Adrenal gland (tissue), 12 donors: ENCODE data around the gene CCDC192. TPM values are rescaled to one million over a fixed set of nuclear protein-coding genes. Genes with fewer than 3 reads are reported as not detected.

Experiments
- DNase-seq, 7 donors: peaks; one replicate each; pipeline ENCODE4 v3.0.0-alpha.2; 2019 to 2020
- H3K27ac ChIP-seq, 5 donors: fragments of 200-600 bp; sonication (generic) in 4 of 5; 1 replicate in 3 of 5; 2 replicates in 2 of 5; pipeline versions ENCODE4 v1.5.1 to v1.8.0; 2016 to 2020; ENCODE audit warnings: mild to moderate bottlenecking in 1 of 5
- H3K27me3 ChIP-seq: fragments of 200-600 bp; 2 replicates; pipeline ENCODE4 v1.8.0; 2021
- H3K36me3 ChIP-seq, 2 donors: fragments of 200-600 bp; replicated peaks in 1 of 2; 1 replicate in 1 of 2; 2 replicates in 1 of 2; pipeline versions ENCODE4 v1.5.1 to v1.8.0; 2018 to 2022
- H3K4me1 ChIP-seq, 2 donors: fragments of 200-600 bp; replicated peaks in 1 of 2; 1 replicate in 1 of 2; 2 replicates in 1 of 2; pipeline versions ENCODE4 v1.5.1 to v1.8.0; 2018 to 2021
- H3K4me3 ChIP-seq, 4 donors: fragments of 200-600 bp; sonication (generic) in 3 of 4; one replicate each; pipeline ENCODE4 v1.5.1; 2016 to 2018
- H3K9me3 ChIP-seq, 3 donors: fragments of 200-600 bp; sonication (generic) in 1 of 3; replicated peaks in 1 of 3; 1 replicate in 2 of 3; 2 replicates in 1 of 3; pipeline versions ENCODE4 v1.5.1 to v1.8.0; 2016 to 2021
- POLR2A ChIP-seq, 2 donors: fragments of 450-650 bp; IDR thresholded peaks; one replicate each; pipeline ENCODE4 v1.6.1; 2017; ENCODE audit warnings: antibody characterized with exemption in 2 of 2, mild to moderate bottlenecking in 2 of 2, moderate library complexity in 1 of 2
- WGBS, 4 donors: extraction: QIAGEN DNeasy Blood & Tissue Kit in 2 of 4; methylation state at CpG; one replicate each; pipeline versions ENCODE4 v1.1.5 to v1.1.7; 2013 to 2017; 5-methylcytosine and 5-hydroxymethylcytosine counted together
- intact Hi-C, 2 donors: fragments of 100-400 bp; cut with DNase I; formaldehyde crosslinking; loops; one replicate each; pipeline versions ENCODE4 v1.14.1 to v1.15.0; 2022 to 2023
- polyA plus RNA-seq, 3 donors: library from polyadenylated mRNA; stranded (reverse); fragments of 200-250 nt in 2 of 3; fragments of 350-450 nt in 1 of 3; fragmentation: Illumina TruSeq in 1 of 3; extraction: RNeasy Lipid Tissue Mini Kit (QIAGEN cat#74804) in 1 of 3; gene quantifications; one replicate each; pipeline ENCODE4 v1.2.3, GENCODE V29; 2013 to 2014
- total RNA-seq, 9 donors: library from RNA; depleted of rRNA in 4 of 9; stranded (reverse); fragments of >200 nt in 4 of 9; fragments of 120-200 nt in 1 of 9; fragmentation: NEBNext Ultra II Directional in 1 of 9; extraction: Animal tissue kit (Norgen Biotek cat#: 25700) in 1 of 9; gene quantifications; one replicate each; pipeline versions ENCODE4 v1.1.0 to v1.2.4, GENCODE V29; 2013 to 2023
- TF ChIP-seq, protein P1 (sequence below), 6 experiments: fragments of 450-650 bp in 4 of 6; fragments of 200-600 bp in 2 of 6; sonication (generic) in 1 of 6; IDR thresholded peaks; 1 replicate in 5 of 6; 2 replicates in 1 of 6; pipeline versions ENCODE4 v1.5.1 to v1.8.0; 2016 to 2021; ENCODE audit warnings: antibody characterized with exemption in 6 of 6, mild to moderate bottlenecking in 2 of 6, moderate library complexity in 1 of 6
- donor health status: healthy with polysubstance abuse.
- donor health status: Bipolar disorder and iron deficiency.
- donor health status: DM: yes; HTN: yes; CAD: no.
- donor health status: DM: no; HTN: no; CAD: no.
- donor health status: DM: no; HTN: no; CAD: no.
- donor health status: DM: yes; HTN: yes; CAD: no.

CCDC192 gene
- total and polyA plus RNA-seq, 12 donors: 0.35 to 0.56 (median 0.46) TPM; not detected in 8

DNA sequence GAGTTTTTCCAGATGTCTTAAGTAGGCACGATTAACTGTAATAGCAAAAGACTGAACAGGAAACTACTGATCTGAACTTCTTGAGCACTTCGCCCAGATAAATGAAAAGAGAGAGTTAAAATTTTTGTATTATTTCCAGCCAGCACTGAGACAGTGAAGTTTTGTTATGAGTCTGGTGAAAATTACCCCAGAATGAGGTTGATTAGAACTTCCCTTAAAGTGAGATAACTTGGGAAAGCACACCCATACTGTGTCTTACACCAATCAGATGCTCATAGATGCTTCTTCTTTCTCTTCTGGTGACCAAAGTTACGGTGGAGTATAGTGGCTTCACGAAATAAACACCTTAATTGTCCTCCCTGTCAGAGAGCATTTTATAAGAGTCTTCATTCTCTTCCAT, 248.6 kb downstream of the CCDC192 start:
- TF ChIP-seq POLR2A (IDR thresholded peaks at IDR 0.05): no peak
- TF ChIP-seq, protein P1, sequence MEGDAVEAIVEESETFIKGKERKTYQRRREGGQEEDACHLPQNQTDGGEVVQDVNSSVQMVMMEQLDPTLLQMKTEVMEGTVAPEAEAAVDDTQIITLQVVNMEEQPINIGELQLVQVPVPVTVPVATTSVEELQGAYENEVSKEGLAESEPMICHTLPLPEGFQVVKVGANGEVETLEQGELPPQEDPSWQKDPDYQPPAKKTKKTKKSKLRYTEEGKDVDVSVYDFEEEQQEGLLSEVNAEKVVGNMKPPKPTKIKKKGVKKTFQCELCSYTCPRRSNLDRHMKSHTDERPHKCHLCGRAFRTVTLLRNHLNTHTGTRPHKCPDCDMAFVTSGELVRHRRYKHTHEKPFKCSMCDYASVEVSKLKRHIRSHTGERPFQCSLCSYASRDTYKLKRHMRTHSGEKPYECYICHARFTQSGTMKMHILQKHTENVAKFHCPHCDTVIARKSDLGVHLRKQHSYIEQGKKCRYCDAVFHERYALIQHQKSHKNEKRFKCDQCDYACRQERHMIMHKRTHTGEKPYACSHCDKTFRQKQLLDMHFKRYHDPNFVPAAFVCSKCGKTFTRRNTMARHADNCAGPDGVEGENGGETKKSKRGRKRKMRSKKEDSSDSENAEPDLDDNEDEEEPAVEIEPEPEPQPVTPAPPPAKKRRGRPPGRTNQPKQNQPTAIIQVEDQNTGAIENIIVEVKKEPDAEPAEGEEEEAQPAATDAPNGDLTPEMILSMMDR (IDR thresholded peaks at IDR 0.05): no peak
- no peak overlapping the region for H3K27ac ChIP-seq
- intact Hi-C loops: no loop called here

DNA sequence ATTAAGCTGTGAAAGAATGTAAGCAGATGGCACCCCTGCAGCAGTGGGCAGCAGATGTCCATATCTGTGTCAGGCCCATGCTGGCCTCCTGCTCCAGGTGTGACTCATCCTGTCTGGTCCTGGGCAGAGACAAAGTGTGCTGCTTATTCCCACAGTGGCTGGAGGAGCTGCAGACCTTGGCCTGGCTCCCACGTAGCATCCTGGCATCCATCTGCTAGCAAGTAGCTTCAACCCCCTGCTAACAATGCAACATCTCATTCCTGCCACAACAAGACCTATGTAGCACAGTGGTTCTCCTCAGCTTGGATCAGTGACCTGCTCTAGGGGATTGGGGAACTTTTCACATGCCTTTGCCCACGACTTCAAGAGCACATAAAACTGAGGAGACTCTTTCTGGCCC, 254.0 kb downstream of the CCDC192 start:
- no peak overlapping the region for H3K27ac ChIP-seq

More for the DNA sequence above, 248.6 kb downstream of the CCDC192 start:
- H3K4me1 ChIP-seq: no peaks in the 10 kb centered on the region
- no peaks in the 10 kb centered on the region for H3K27me3 ChIP-seq
- no peak for DNase-seq
- H3K36me3 ChIP-seq: no peaks in the 10 kb centered on the region
- H3K9me3 ChIP-seq: no peaks in the 10 kb centered on the region
- no peak overlapping the region for H3K4me3 ChIP-seq
- 91 to 96% (median 93%) methylated on average over 4 of the region's 4 CpGs for WGBS, 4 donors

DNA sequence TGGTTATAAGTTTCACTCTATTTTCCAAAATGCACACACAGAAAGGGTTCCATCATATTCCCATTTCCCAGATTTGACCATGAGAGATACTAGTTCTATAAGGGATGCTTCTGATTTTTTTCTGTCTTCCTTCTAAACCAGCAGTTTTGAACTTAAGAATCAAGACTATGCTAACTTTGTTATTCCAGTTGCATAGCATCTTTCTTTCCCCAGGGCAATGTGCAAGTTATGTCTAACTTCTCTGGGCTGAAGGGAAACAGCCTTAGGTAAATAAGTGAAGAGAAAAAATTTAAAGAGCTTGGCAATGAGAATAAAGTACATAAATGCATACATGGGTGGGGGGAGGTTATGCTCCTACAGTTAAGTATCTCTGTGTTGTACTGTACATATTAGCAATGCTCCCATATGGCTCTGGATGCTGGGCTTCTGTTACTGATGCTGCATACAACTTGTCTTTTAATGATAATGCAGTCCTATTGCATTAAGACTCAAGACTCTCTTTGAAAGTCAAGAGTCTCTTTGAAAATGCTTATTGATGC, 254.6 kb downstream of the CCDC192 start:
- intact Hi-C loops: no loop called here

More for the DNA sequence above, 254.0 kb downstream of the CCDC192 start:
- Histone ChIP-seq H3K36me3 (no peaks in the 10 kb centered on the region), H3K4me1 (peaks cover 0 to 24% of the 10 kb centered on the region in 2 donors), H3K9me3 (no peaks in the 10 kb centered on the region), H3K27me3 (no peaks in the 10 kb centered on the region), H3K4me3 (no peak overlapping the region)
- whole genome bisulfite sequencing, 4 donors: 45 to 57% (median 53%) methylated on average over 1 to 2 of the region's 2 CpGs
- intact Hi-C loops: no loop called here
- TF ChIP-seq POLR2A (IDR thresholded peaks at IDR 0.05): no peak
- TF ChIP-seq, protein P1 (IDR thresholded peaks at IDR 0.05): peak in 1 of 6 experiments; percentile 22
- peak; percentile 36 to 83 (median 71) for DNase-seq

DNA sequence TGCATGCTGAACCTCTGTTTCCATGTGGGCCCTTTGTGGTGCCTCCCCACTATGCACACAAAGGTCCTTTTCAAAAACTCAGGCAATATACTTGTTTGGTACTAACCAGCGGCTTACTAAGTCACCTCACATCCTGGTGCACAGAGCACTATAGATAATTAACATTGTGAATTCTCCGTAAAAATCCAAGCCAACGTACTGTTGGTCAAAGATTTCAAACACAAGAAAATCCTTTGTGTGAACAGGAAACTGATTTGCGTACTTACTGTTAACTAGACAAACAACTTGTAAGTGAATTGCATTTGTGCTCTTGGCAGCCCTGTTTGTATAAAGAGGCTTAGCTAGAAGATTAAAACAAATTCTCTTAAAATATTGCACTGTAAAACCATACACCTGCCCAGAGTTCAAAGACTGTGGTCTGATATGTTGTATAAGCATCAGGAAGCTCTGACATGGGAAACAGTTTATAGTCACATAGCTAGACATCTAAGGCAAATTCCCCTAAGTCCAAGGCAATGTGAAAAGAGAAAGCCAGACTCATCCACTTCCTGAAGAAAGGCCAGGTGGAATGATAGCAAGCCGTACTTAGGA, 255.3 kb downstream of the CCDC192 start:
- Histone ChIP-seq H3K9me3 (no peaks in the 10 kb centered on the region), H3K27ac (no peak overlapping the region), H3K27me3 (no peaks in the 10 kb centered on the region), H3K4me1 (peaks cover 0 to 24% of the 10 kb centered on the region in 2 donors), H3K36me3 (no peaks in the 10 kb centered on the region), H3K4me3 (no peak overlapping the region)
- intact Hi-C loops: no loop called here
- TF ChIP-seq POLR2A (IDR thresholded peaks at IDR 0.05): no peak
- TF ChIP-seq, protein P1 (IDR thresholded peaks at IDR 0.05): no peak
- DNase-seq: no peak
- 80 to 91% (median 83%) methylated on average over 5 of the region's 5 CpGs for WGBS, 4 donors

More for the DNA sequence above, 254.6 kb downstream of the CCDC192 start:
- no peak overlapping the region for H3K27ac ChIP-seq
- no peaks in the 10 kb centered on the region for H3K36me3 ChIP-seq
- no peak overlapping the region for H3K4me3 ChIP-seq
- H3K27me3 ChIP-seq: no peaks in the 10 kb centered on the region
- TF ChIP-seq, protein P1 (IDR thresholded peaks at IDR 0.05): no peak
- TF ChIP-seq POLR2A (IDR thresholded peaks at IDR 0.05): no peak
- H3K9me3 ChIP-seq: no peaks in the 10 kb centered on the region
- DNase-seq: no peak
- peaks cover 0 to 24% of the 10 kb centered on the region in 2 donors for H3K4me1 ChIP-seq
